HepG2 (cell line): Measurements from ENCODE around the gene EIF4E. TPM values are rescaled to one million over a fixed set of nuclear protein-coding genes. Genes with fewer than 3 reads are reported as not detected.
A peak's percentile ranks its signal among the peaks of the same experiment; 100 is the strongest.

Experiments
- ARID4A ChIP-seq: sonication (generic); formaldehyde crosslinking; IDR thresholded peaks from 2 replicates; pipeline ENCODE4 v1.5.0; 2020; ENCODE audit warnings: mild to moderate bottlenecking, missing genetic modification reagents, borderline replicate concordance
- ASH2L ChIP-seq: fragments of 300-600, 200-600 bp; sonication (generic); IDR thresholded peaks from 2 replicates; pipeline ENCODE4 v1.7.0; 2017; ENCODE audit warnings: low read depth, mild to moderate bottlenecking, moderate library complexity, mixed read lengths, low read length; ENCODE audit not compliant: insufficient read length
- CBX5 ChIP-seq: sonication (generic); formaldehyde crosslinking; IDR thresholded peaks from 2 replicates; pipeline ENCODE4 v1.4.0; 2020; ENCODE audit warnings: missing genetic modification reagents, borderline replicate concordance
- GATAD1 ChIP-seq: IDR thresholded peaks from 2 replicates; pipeline ENCODE4 v1.6.1; 2016; ENCODE audit warnings: missing genetic modification reagents, missing compliant biosample characterization
- KDM4B ChIP-seq: sonication (generic); formaldehyde crosslinking; IDR thresholded peaks from 2 replicates; pipeline ENCODE4 v1.4.0; 2020; ENCODE audit warnings: missing genetic modification reagents
- KDM5B ChIP-seq: sonication (generic); formaldehyde crosslinking; IDR thresholded peaks from 2 replicates; pipeline ENCODE4 v1.4.0; 2020; ENCODE audit warnings: missing genetic modification reagents, mild to moderate bottlenecking, borderline replicate concordance
- POGK ChIP-seq: sonication (generic); formaldehyde crosslinking; conservative IDR thresholded peaks from 2 replicates; pipeline ENCODE4 v1.8.0; 2022; ENCODE audit warnings: mild to moderate bottlenecking, moderate library complexity, missing genetic modification reagents
- SMARCC2 ChIP-seq: fragments of 450-650 bp; IDR thresholded peaks from 2 replicates; pipeline ENCODE4 v1.6.1; 2017; ENCODE audit warnings: antibody characterized with exemption, mild to moderate bottlenecking
- ZBTB7B ChIP-seq: sonication (generic); formaldehyde crosslinking; IDR thresholded peaks from 2 replicates; pipeline ENCODE4 v1.4.0; 2020; ENCODE audit warnings: missing genetic modification reagents
- ZC3H13 ChIP-seq: sonication (generic); formaldehyde crosslinking; IDR thresholded peaks from 2 replicates; pipeline ENCODE4 v1.8.1; 2023; ENCODE audit warnings: mild to moderate bottlenecking, missing genetic modification reagents, moderate library complexity
- ZFP90 ChIP-seq: sonication (generic); formaldehyde crosslinking; IDR thresholded peaks from 2 replicates; pipeline ENCODE4 v1.8.0; 2022; ENCODE audit warnings: missing genetic modification reagents, mild to moderate bottlenecking, inconsistent platforms, borderline replicate concordance
- ZKSCAN8 ChIP-seq: IDR thresholded peaks from 2 replicates; pipeline ENCODE4 v1.6.1; 2016; ENCODE audit warnings: borderline replicate concordance, missing genetic modification reagents, missing compliant biosample characterization
- ZNF260 ChIP-seq: sonication (generic); formaldehyde crosslinking; IDR thresholded peaks from 2 replicates; pipeline ENCODE4 v1.4.0; 2020; ENCODE audit warnings: missing genetic modification reagents, low read depth, mild to moderate bottlenecking, borderline replicate concordance
- ZNF75D ChIP-seq: sonication (generic); formaldehyde crosslinking; IDR thresholded peaks from 2 replicates; pipeline ENCODE4 v1.8.1; 2023; ENCODE audit warnings: missing genetic modification reagents, mild to moderate bottlenecking, borderline replicate concordance
- ZNF768 ChIP-seq: sonication (generic); formaldehyde crosslinking; IDR thresholded peaks from 2 replicates; pipeline ENCODE4 v1.4.0; 2020; ENCODE audit warnings: missing genetic modification reagents
- polyA plus RNA-seq, 8 experiments: library from polyadenylated mRNA; depleted of rRNA in 3 of 8; stranded (reverse) in 7 of 8; unstranded in 1 of 8; fragments of >200 nt; fragmentation: Illumina TruSeq in 4 of 8; extraction: Trizol in 4 of 8; gene quantifications; 2 replicates each; pipeline versions ENCODE4 v1.2.1 to v1.2.3, GENCODE V29; 2011 to 2016; ENCODE audit warnings: low read depth in 4 of 8, missing spikeins in 1 of 8, mixed read lengths in 1 of 8; ENCODE audit not compliant: insufficient read depth in 1 of 8
- total RNA-seq, 5 experiments: library from RNA; depleted of rRNA; stranded (reverse); fragments of >200 nt; fragmentation: Illumina TruSeq; extraction: Trizol; gene quantifications; 2 replicates each; pipeline ENCODE4 v1.2.3, GENCODE V29; 2016; ENCODE audit warnings: low read depth in 1 of 5
- TF ChIP-seq, protein P1 (sequence below): sonication (generic); formaldehyde crosslinking; IDR thresholded peaks from 2 replicates; pipeline ENCODE4 v1.5.1; 2020; ENCODE audit warnings: missing genetic modification reagents, mild to moderate bottlenecking, borderline replicate concordance
- TF ChIP-seq, protein P2 (sequence below): sonication (generic); formaldehyde crosslinking; IDR thresholded peaks from 2 replicates; pipeline ENCODE4 v1.8.0; 2022; ENCODE audit warnings: missing genetic modification reagents, mild to moderate bottlenecking, moderate library complexity, borderline replicate concordance

EIF4E gene
- total and polyA plus RNA-seq, 2 of the 13 experiments (the other 11 are each of a cell fraction or from before 2014, with no cell fraction given) = 50.8 to 194 TPM

- TF ChIP-seq KDM5B (CRISPR knock-in tag) = 0 out of 2 replicates have a peak, but pooled peaks have one; percentile 25
- peak; percentile 69 for TF ChIP-seq ARID4A
- TF ChIP-seq ZNF768 (CRISPR knock-in tag) = peak; percentile 51; the same call in 1 of the 2 replicates
- TF ChIP-seq, protein P1, sequence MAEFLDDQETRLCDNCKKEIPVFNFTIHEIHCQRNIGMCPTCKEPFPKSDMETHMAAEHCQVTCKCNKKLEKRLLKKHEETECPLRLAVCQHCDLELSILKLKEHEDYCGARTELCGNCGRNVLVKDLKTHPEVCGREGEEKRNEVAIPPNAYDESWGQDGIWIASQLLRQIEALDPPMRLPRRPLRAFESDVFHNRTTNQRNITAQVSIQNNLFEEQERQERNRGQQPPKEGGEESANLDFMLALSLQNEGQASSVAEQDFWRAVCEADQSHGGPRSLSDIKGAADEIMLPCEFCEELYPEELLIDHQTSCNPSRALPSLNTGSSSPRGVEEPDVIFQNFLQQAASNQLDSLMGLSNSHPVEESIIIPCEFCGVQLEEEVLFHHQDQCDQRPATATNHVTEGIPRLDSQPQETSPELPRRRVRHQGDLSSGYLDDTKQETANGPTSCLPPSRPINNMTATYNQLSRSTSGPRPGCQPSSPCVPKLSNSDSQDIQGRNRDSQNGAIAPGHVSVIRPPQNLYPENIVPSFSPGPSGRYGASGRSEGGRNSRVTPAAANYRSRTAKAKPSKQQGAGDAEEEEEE (CRISPR knock-in tag) = no peak
- no peak for TF ChIP-seq ZKSCAN8
- 0 out of 2 replicates have a peak, but pooled peaks have one; percentile 66 for TF ChIP-seq ZNF75D (CRISPR knock-in tag)
- TF ChIP-seq ZBTB7B (CRISPR knock-in tag) = no peak
- peak; percentile 25; the same call in 1 of the 2 replicates for TF ChIP-seq GATAD1 (CRISPR knock-in tag)
- no peak for TF ChIP-seq ZNF260
- no peak for TF ChIP-seq KDM4B (CRISPR knock-in tag)
- TF ChIP-seq ASH2L = peak; percentile 83
- TF ChIP-seq SMARCC2 = no peak
- 0 out of 2 replicates have a peak, but pooled peaks have one; percentile 13 for TF ChIP-seq CBX5 (CRISPR knock-in tag)
- TF ChIP-seq ZFP90 (CRISPR knock-in tag) = peak; percentile 84; the same call in 1 of the 2 replicates
- 0 out of 2 replicates have a peak, but pooled peaks have one; percentile 53 for TF ChIP-seq POGK (CRISPR knock-in tag)
- peak; percentile 4; the same call in 1 of the 2 replicates for TF ChIP-seq ZC3H13 (CRISPR knock-in tag)
- TF ChIP-seq, protein P2, sequence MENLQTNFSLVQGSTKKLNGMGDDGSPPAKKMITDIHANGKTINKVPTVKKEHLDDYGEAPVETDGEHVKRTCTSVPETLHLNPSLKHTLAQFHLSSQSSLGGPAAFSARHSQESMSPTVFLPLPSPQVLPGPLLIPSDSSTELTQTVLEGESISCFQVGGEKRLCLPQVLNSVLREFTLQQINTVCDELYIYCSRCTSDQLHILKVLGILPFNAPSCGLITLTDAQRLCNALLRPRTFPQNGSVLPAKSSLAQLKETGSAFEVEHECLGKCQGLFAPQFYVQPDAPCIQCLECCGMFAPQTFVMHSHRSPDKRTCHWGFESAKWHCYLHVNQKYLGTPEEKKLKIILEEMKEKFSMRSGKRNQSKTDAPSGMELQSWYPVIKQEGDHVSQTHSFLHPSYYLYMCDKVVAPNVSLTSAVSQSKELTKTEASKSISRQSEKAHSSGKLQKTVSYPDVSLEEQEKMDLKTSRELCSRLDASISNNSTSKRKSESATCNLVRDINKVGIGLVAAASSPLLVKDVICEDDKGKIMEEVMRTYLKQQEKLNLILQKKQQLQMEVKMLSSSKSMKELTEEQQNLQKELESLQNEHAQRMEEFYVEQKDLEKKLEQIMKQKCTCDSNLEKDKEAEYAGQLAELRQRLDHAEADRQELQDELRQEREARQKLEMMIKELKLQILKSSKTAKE (CRISPR knock-in tag) = peak; percentile 59; the same call in 1 of the 2 replicates
These were observed at the start of gene EIF4E (continued) for GRCh38 chr4:98928505-98929340.
